ENCODE measurements around the gene SLC22A5. TPM values are rescaled to one million over a fixed set of nuclear protein-coding genes. Genes with fewer than 3 reads are reported as not detected.
A peak's percentile ranks its signal among the peaks of the same experiment; 100 is the strongest.

Gene SLC22A5
- total RNA-seq, 6 donors from 2014 or later = 7.9 to 22.0 (median 12.7) TPM

GRCh38 chr5:132427281-132428146, 58.0 kb downstream of the SLC22A5 start:
- no peak overlapping the region for H3K4me3 ChIP-seq
- H3K27ac ChIP-seq = peak overlapping the region; percentile 86 to 100 (median 90)
- DNase-seq (peak; percentile 46 to 80), ATAC-seq (ENCODE audit: low FRiP score in 2 of 2) (peak; percentile 50 to 55)
- H3K9me3 ChIP-seq = no peaks in the 10 kb centered on the region
- no peaks in the 10 kb centered on the region for H3K27me3 ChIP-seq
- 33% methylated on average over 3 to 6 of the region's 6 CpGs for WGBS, 2 donors
- TF ChIP-seq POLR2AphosphoS5 (IDR thresholded peaks at IDR 0.05) (peak; percentile 47 to 62), CTCF (IDR thresholded peaks at IDR 0.05) (no peak), POLR2A (IDR thresholded peaks at IDR 0.05) (peak in 1 of 4 donors; percentile 55), EP300 (IDR thresholded peaks at IDR 0.05) (no peak)
- no peaks in the 10 kb centered on the region for H3K36me3 ChIP-seq
- H3K4me1 ChIP-seq = peaks cover 94 to 96% (median 96%) of the 10 kb centered on the region in 4 donors

- no peak overlapping the region for H3K4me3 ChIP-seq
- peaks cover 90 to 96% (median 95%) of the 10 kb centered on the region in 4 donors for H3K4me1 ChIP-seq
- DNase-seq (no peak), ATAC-seq (ENCODE audit: low FRiP score in 2 of 2) (no peak)
- H3K9me3 ChIP-seq = no peaks in the 10 kb centered on the region
- TF ChIP-seq POLR2A (IDR thresholded peaks at IDR 0.05) (no peak), CTCF (IDR thresholded peaks at IDR 0.05) (no peak), POLR2AphosphoS5 (IDR thresholded peaks at IDR 0.05) (no peak), EP300 (IDR thresholded peaks at IDR 0.05) (no peak)
- no peaks in the 10 kb centered on the region for H3K36me3 ChIP-seq
- no peaks in the 10 kb centered on the region for H3K27me3 ChIP-seq
- peak overlapping the region; percentile 86 to 100 (median 90) for H3K27ac ChIP-seq
Measured at GRCh38 chr5:132428147-132428482, 58.6 kb downstream of the SLC22A5 start.

- 84 to 86% methylated on average over 9 of the region's 9 CpGs for WGBS, 2 donors
- H3K27ac ChIP-seq = peak overlapping the region; percentile 86 to 100 (median 90)
- TF ChIP-seq POLR2A (IDR thresholded peaks at IDR 0.05) (no peak), CTCF (IDR thresholded peaks at IDR 0.05) (no peak), POLR2AphosphoS5 (IDR thresholded peaks at IDR 0.05) (no peak), EP300 (IDR thresholded peaks at IDR 0.05) (no peak)
- DNase-seq (no peak), ATAC-seq (ENCODE audit: low FRiP score in 2 of 2) (no peak)
- no peaks in the 10 kb centered on the region for H3K27me3 ChIP-seq
- H3K36me3 ChIP-seq = no peaks in the 10 kb centered on the region
- no peaks in the 10 kb centered on the region for H3K9me3 ChIP-seq
- peaks cover 83 to 91% (median 89%) of the 10 kb centered on the region in 4 donors for H3K4me1 ChIP-seq
- no peak overlapping the region for H3K4me3 ChIP-seq
Measured at GRCh38 chr5:132428484-132429462, 59.3 kb downstream of the SLC22A5 start.

GRCh38 chr5:132429463-132430440, 60.2 kb downstream of the SLC22A5 start:
- DNase-seq = no peak
- WGBS, 2 donors = 61 to 71% methylated on average over 6 of the region's 6 CpGs
- H3K27ac ChIP-seq = peak overlapping the region; percentile 86 to 100 (median 90)

More at GRCh38 chr5:132429463-132430440, 60.2 kb downstream of the SLC22A5 start:
- Histone ChIP-seq H3K9me3 (no peaks in the 10 kb centered on the region), H3K36me3 (no peaks in the 10 kb centered on the region), H3K4me3 (no peak overlapping the region), H3K4me1 (peaks cover 77 to 89% (median 85%) of the 10 kb centered on the region in 4 donors), H3K27me3 (no peaks in the 10 kb centered on the region)
- ATAC-seq (ENCODE audit: low FRiP score in 2 of 2) = no peak
- no peak for TF ChIP-seq EP300 (IDR thresholded peaks at IDR 0.05)
- no peak for TF ChIP-seq POLR2A (IDR thresholded peaks at IDR 0.05)

Data from upper lobe of left lung (tissue), 6 donors.